HepG2 (cell line): ENCODE data around the gene HHATL. TPM values are rescaled to one million over a fixed set of nuclear protein-coding genes. Genes with fewer than 3 reads are reported as not detected.

Experiments used
- ATAC-seq: fragments of 200-7000 bp; cut with Tn5 transposase; 3 replicates; pipeline ENCODE4 v1.9.1; 2020; ENCODE audit warnings: mild to moderate bottlenecking, moderate library complexity
- BruUV-seq: library from RNA; stranded (reverse); fragments of 400-500 nt; replicated peaks from 2 replicates; lab custom pipeline; 2021; lab: Mats Ljungman, UMichigan
- CTCF ChIA-PET: fragments of 300-600 bp; formaldehyde crosslinking; extraction: SDS; loops from one replicate; lab custom pipeline; 2021; ENCODE audit warnings: low total read pairs, inconsistent platforms, low intra/inter-chr PET ratio; lab: Yijun Ruan, JAX
- POLR2A ChIA-PET: fragments of 350-600 bp; sonication (Branson Sonifier 250); formaldehyde crosslinking; loops from one replicate; lab custom pipeline; 2020; ENCODE audit warnings: antibody characterized with exemption, inconsistent platforms; lab: Yijun Ruan, JAX
- DNase-seq: peaks from one replicate; pipeline ENCODE4 v3.0.0-alpha.2; 2015; ENCODE audit warnings: low spot score
- FAIRE-seq: peaks from 3 replicates; lab custom pipeline; 2011; peaks lifted over from hg19 to GRCh38; lab: Jason Lieb, UNC
- H2AFZ ChIP-seq: one replicate; pipeline ENCODE4 v1.6.1; 2011; ENCODE audit warnings: low read length, inconsistent platforms
- H3K27ac ChIP-seq: fragments of 300-600 bp; 3 replicates; pipeline ENCODE4 v1.8.0; 2011; ENCODE audit warnings: mixed run types, mild to moderate bottlenecking, mixed read lengths, low read length, inconsistent platforms; ENCODE audit not compliant: insufficient read depth; ENCODE audit errors: extremely low read length
- H3K27me3 ChIP-seq, 2 experiments: fragments of 200-600 bp in 1 of 2; 2 replicates in 1 of 2; 3 replicates in 1 of 2; pipeline versions ENCODE4 v1.6.0 to v1.8.0; 2011; ENCODE audit warnings: low read length in 2 of 2, mild to moderate bottlenecking in 2 of 2, moderate library complexity in 2 of 2, inconsistent platforms in 1 of 2; ENCODE audit not compliant: insufficient read depth in 2 of 2, control insufficient read depth in 1 of 2
- H3K36me3 ChIP-seq, 2 experiments: fragments of 200-600 bp in 1 of 2; replicated peaks in 1 of 2; 2 replicates in 1 of 2; 3 replicates in 1 of 2; pipeline versions ENCODE4 v1.5.1 to v1.8.0; 2011; ENCODE audit warnings: low read length in 2 of 2, inconsistent platforms in 1 of 2; ENCODE audit not compliant: insufficient read depth in 2 of 2, control insufficient read depth in 1 of 2
- H3K4me1 ChIP-seq: 2 replicates; pipeline ENCODE4 v1.5.1; 2012; ENCODE audit warnings: low read length, inconsistent platforms; ENCODE audit not compliant: insufficient read depth
- H3K4me2 ChIP-seq: 2 replicates; pipeline ENCODE4 v1.6.0; 2011; ENCODE audit warnings: low read depth, low read length, inconsistent platforms
- H3K4me3 ChIP-seq, 3 experiments: fragments of 200-600 bp in 1 of 3; sonication (generic), shearing (Covaris generic) in 1 of 3; replicated peaks in 1 of 3; 2 replicates each; pipeline ENCODE4 v1.5.1; 2011 to 2016; ENCODE audit warnings: low read length in 3 of 3, inconsistent platforms in 2 of 3, low read depth in 2 of 3, mild to moderate bottlenecking in 2 of 3, control low read depth in 1 of 3, mixed read lengths in 1 of 3; ENCODE audit not compliant: insufficient read depth in 1 of 3
- H3K79me2 ChIP-seq: one replicate; pipeline ENCODE4 v1.6.1; 2011; ENCODE audit warnings: low read length, inconsistent platforms; ENCODE audit not compliant: insufficient read depth
- H3K9ac ChIP-seq: 2 replicates; pipeline ENCODE4 v1.6.0; 2011; ENCODE audit warnings: mild to moderate bottlenecking, low read depth, low read length, inconsistent platforms; ENCODE audit not compliant: insufficient read depth
- H3K9me3 ChIP-seq: 2 replicates; pipeline ENCODE4 v1.5.1; 2012; ENCODE audit warnings: mild to moderate bottlenecking, low read length
- H4K20me1 ChIP-seq: 2 replicates; pipeline ENCODE4 v1.6.0; 2011; ENCODE audit warnings: inconsistent platforms, mild to moderate bottlenecking, low read length, moderate library complexity; ENCODE audit not compliant: insufficient read depth
- FOXA3 ChIP-seq: IDR thresholded peaks from 2 replicates; pipeline ENCODE4 v1.6.1; 2016; ENCODE audit warnings: missing genetic modification reagents, missing compliant biosample characterization
- NRL ChIP-seq: sonication (generic); formaldehyde crosslinking; IDR thresholded peaks from 2 replicates; pipeline ENCODE4 v1.5.0; 2020; ENCODE audit warnings: missing genetic modification reagents, mild to moderate bottlenecking, moderate library complexity, borderline replicate concordance
- UBTF ChIP-seq: sonication (generic); formaldehyde crosslinking; IDR thresholded peaks from 2 replicates; pipeline ENCODE4 v1.4.0; 2020; ENCODE audit warnings: mild to moderate bottlenecking, missing genetic modification reagents
- ZNF496 ChIP-seq: sonication (generic); formaldehyde crosslinking; IDR thresholded peaks from 2 replicates; pipeline ENCODE4 v1.8.1; 2023; ENCODE audit warnings: mild to moderate bottlenecking, moderate library complexity, missing genetic modification reagents; ENCODE audit not compliant: insufficient replicate concordance
- WGBS: methylation state at CpG from one replicate; pipeline ENCODE4 v1.1.6; 2017; ENCODE audit warnings: low lambda C conversion rate; 5-methylcytosine and 5-hydroxymethylcytosine counted together
- in situ Hi-C: cut with HindIII; loops from 2 replicates; pipeline ENCODE4 v1.10.0; 2017; ENCODE audit warnings: low pct_unique_long_range_greater_than_20kb; ENCODE audit not compliant: extremely low pct_ligation_motif_present
- intact Hi-C: fragments of 100-400 bp; cut with micrococcal nuclease; formaldehyde crosslinking; loops from one replicate; pipeline ENCODE4 v1.10.0; 2022; ENCODE audit not compliant: unreplicated experiment
- polyA plus RNA-seq, 8 experiments: library from polyadenylated mRNA; depleted of rRNA in 3 of 8; stranded (reverse) in 7 of 8; unstranded in 1 of 8; fragments of >200 nt; fragmentation: Illumina TruSeq in 4 of 8; extraction: Trizol in 4 of 8; gene quantifications; 2 replicates each; pipeline versions ENCODE4 v1.2.1 to v1.2.3, GENCODE V29; 2011 to 2016; ENCODE audit warnings: low read depth in 4 of 8, missing spikeins in 1 of 8, mixed read lengths in 1 of 8; ENCODE audit not compliant: insufficient read depth in 1 of 8
- total RNA-seq, 5 experiments: library from RNA; depleted of rRNA; stranded (reverse); fragments of >200 nt; fragmentation: Illumina TruSeq; extraction: Trizol; gene quantifications; 2 replicates each; pipeline ENCODE4 v1.2.3, GENCODE V29; 2016; ENCODE audit warnings: low read depth in 1 of 5

The HHATL gene
- total and polyA plus RNA-seq, 2 of the 13 experiments (the other 11 are each of a cell fraction or from before 2014, with no cell fraction given), result 0.26 TPM; not detected in 1

GRCh38 chr3:42729404-42730145 lies 27.0 kb upstream of the HHATL start:
- BruUV-seq, result no TSS peak
- Histone ChIP-seq H3K4me2 (no peak overlapping the region), H3K9me3 (no peaks in the 10 kb centered on the region), H3K27ac (no peak overlapping the region), H3K27me3 (no peaks in the 10 kb centered on the region), H3K79me2 (no peaks in the 10 kb centered on the region), H2AFZ (no peak overlapping the region), H4K20me1 (no peaks in the 10 kb centered on the region), H3K9ac (no peak overlapping the region), H3K4me1 (peaks cover 51% of the 10 kb centered on the region), H3K4me3 (no peak overlapping the region), H3K36me3 (no peaks in the 10 kb centered on the region)
- in situ Hi-C loops, result no loop called here
- POLR2A ChIA-PET, result interaction anchor here (1.3 kb wide), 1 partner anchor 26 kb away, joined by 3 read pairs; no protein-coding TSS in a partner anchor
- DNase-seq (no peak), ATAC-seq (no peak), FAIRE-seq (no peak)
- WGBS, result 95% methylated on average over 6 of the region's 6 CpGs
- intact Hi-C loops, result loop anchor here (5.0 kb wide), 2 partner anchors 77 to 127 kb away; partner anchors contain the start of genes NKTR and ZBTB47
- no peak for TF ChIP-seq UBTF
- no peak for TF ChIP-seq NRL (CRISPR knock-in tag)
- TF ChIP-seq FOXA3 (CRISPR knock-in tag), result no peak
- TF ChIP-seq ZNF496, result no peak
- CTCF ChIA-PET, result no interaction called here
